ENCODE measurements around the gene ZSWIM5. TPM values are rescaled to one million over a fixed set of nuclear protein-coding genes. Genes with fewer than 3 reads are reported as not detected.

The ZSWIM5 gene
- total and polyA plus RNA-seq, 2 of the 8 experiments (the other 6 are each of a cell fraction or from before 2014, with no cell fraction given): 2.5 to 3.9 TPM

DNA sequence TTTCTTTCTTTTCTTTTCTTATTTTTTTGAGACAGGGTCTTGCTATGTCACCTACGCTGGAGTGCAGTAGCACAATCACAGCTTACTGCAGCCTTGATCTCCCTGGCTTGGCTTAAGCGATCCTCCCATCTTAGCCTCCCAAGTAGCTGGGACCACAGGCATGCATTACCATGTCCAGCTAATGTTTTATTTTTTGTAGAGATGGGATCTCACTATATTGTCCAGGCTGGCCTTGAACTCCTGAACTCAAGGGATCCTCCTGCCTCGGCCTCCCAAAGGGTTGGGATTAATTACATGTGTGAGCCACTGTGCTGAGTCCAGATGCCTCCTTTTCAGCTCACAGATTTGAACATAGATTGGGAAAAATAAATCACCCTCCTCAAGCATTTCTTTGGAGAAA lies 98.6 kb downstream of the ZSWIM5 start:
- H3K27me3 ChIP-seq (replicated peaks in 1 of 4; ENCODE audit: control insufficient read depth in 3 of 4, extremely low read depth in 1 of 4, insufficient read depth in 3 of 4, low read length in 3 of 4): peaks cover 0 to 1% (median 0%) of the 10 kb centered on the region in 4 experiments; a peak in 1 of 7 replicates
- no peak overlapping the region for H2AFZ ChIP-seq (ENCODE audit: low read length)
- CTCF ChIA-PET (ENCODE audit: partially characterized antibody): interaction anchor here (1.0 kb wide), 1 partner anchor 192 kb away, joined by 3 read pairs; no protein-coding TSS in a partner anchor
- H3K14ac ChIP-seq (ENCODE audit: insufficient read length): no peak overlapping the region
- no peak overlapping the region for H3K4ac ChIP-seq (replicated peaks; ENCODE audit: insufficient read length, low read depth, low read length)
- DNase-seq (ENCODE audit: low read depth in 1 of 2, low spot score in 2 of 2) (no peak), FAIRE-seq (no peak)
- H4K5ac ChIP-seq (ENCODE audit: insufficient read length, low read depth, low read length): no peak overlapping the region
- no peaks in the 10 kb centered on the region for H3K79me2 ChIP-seq (ENCODE audit: control insufficient read depth in 1 of 2, insufficient read depth in 2 of 2, low read length in 2 of 2)
- H2BK15ac ChIP-seq (ENCODE audit: low read length): no peak overlapping the region
- no peak overlapping the region for H3K23ac ChIP-seq (ENCODE audit: insufficient read length)
- no peak overlapping the region for H3K4me3 ChIP-seq (ENCODE audit: extremely low read depth in 1 of 4, insufficient read depth in 2 of 4, low read depth in 3 of 4, low read length in 4 of 4)
- no peak overlapping the region for H2AK5ac ChIP-seq (ENCODE audit: low read depth, low read length)
- no peak overlapping the region for H4K91ac ChIP-seq (replicated peaks; ENCODE audit: insufficient read length, low read length)
- no peak overlapping the region for H3K18ac ChIP-seq (ENCODE audit: extremely low read depth, low read length)
- no peak overlapping the region for H3K9ac ChIP-seq (replicated peaks in 1 of 4; ENCODE audit: extremely low read depth in 1 of 4, low read depth in 3 of 4, low read length in 3 of 4)
- H3K9me3 ChIP-seq (ENCODE audit: insufficient read depth in 2 of 2, low read depth in 1 of 2, low read length in 1 of 2): peaks cover 9 to 21% of the 10 kb centered on the region in 2 experiments; a peak in 2 of 4 replicates
- no peak overlapping the region for H2BK12ac ChIP-seq (ENCODE audit: low read depth, low read length)
- H3K4me1 ChIP-seq (replicated peaks in 1 of 4; ENCODE audit: control insufficient read depth in 3 of 4, insufficient read depth in 4 of 4, low read length in 3 of 4): no peaks in the 10 kb centered on the region
- no peak for TF ChIP-seq ZNF274 (IDR thresholded peaks at IDR 0.05; ENCODE audit: borderline replicate concordance, extremely low read depth, low read length)
- TF ChIP-seq, protein P1, sequence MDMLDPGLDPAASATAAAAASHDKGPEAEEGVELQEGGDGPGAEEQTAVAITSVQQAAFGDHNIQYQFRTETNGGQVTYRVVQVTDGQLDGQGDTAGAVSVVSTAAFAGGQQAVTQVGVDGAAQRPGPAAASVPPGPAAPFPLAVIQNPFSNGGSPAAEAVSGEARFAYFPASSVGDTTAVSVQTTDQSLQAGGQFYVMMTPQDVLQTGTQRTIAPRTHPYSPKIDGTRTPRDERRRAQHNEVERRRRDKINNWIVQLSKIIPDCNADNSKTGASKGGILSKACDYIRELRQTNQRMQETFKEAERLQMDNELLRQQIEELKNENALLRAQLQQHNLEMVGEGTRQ (IDR thresholded peaks at IDR 0.05; ENCODE audit: low read length): no peak
- TF ChIP-seq EGR1 (IDR thresholded peaks at IDR 0.05; ENCODE audit: borderline replicate concordance, low read depth, low read length): no peak
- TF ChIP-seq ASH2L (IDR thresholded peaks at IDR 0.05; ENCODE audit: low read length): no peak
- no peak for TF ChIP-seq BACH1 (IDR thresholded peaks at IDR 0.05; ENCODE audit: low read length)
- no peak for TF ChIP-seq SRF (IDR thresholded peaks at IDR 0.05; ENCODE audit: low read depth, low read length)
- no peak for TF ChIP-seq KDM5A (IDR thresholded peaks at IDR 0.05; ENCODE audit: low read length)
- TF ChIP-seq HDAC6 (IDR thresholded peaks at IDR 0.05; ENCODE audit: low read depth, low read length): no peak
- no peak for TF ChIP-seq HDAC2 (IDR thresholded peaks at IDR 0.05; ENCODE audit: borderline replicate concordance in 1 of 2, low read depth in 2 of 2, low read length in 2 of 2)
- no peak for TF ChIP-seq KDM1A (IDR thresholded peaks at IDR 0.05; ENCODE audit: borderline replicate concordance, low read length)
- TF ChIP-seq, protein P2, sequence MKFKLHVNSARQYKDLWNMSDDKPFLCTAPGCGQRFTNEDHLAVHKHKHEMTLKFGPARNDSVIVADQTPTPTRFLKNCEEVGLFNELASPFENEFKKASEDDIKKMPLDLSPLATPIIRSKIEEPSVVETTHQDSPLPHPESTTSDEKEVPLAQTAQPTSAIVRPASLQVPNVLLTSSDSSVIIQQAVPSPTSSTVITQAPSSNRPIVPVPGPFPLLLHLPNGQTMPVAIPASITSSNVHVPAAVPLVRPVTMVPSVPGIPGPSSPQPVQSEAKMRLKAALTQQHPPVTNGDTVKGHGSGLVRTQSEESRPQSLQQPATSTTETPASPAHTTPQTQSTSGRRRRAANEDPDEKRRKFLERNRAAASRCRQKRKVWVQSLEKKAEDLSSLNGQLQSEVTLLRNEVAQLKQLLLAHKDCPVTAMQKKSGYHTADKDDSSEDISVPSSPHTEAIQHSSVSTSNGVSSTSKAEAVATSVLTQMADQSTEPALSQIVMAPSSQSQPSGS (IDR thresholded peaks at IDR 0.05; ENCODE audit: low read length): no peak
- TF ChIP-seq SP4 (IDR thresholded peaks at IDR 0.05; ENCODE audit: low read length): no peak
- H2BK5ac ChIP-seq (ENCODE audit: low read depth, low read length): no peak overlapping the region
- peaks cover 0 to 6% (median 0%) of the 10 kb centered on the region in 4 experiments; a peak in 1 of 8 replicates for H3K36me3 ChIP-seq (ENCODE audit: control insufficient read depth in 2 of 4, insufficient read depth in 4 of 4, low read length in 3 of 4)
- H3K23me2 ChIP-seq (ENCODE audit: low read depth, low read length): no peaks in the 10 kb centered on the region
- H3K4me2 ChIP-seq (ENCODE audit: insufficient read depth in 1 of 2, low read depth in 2 of 2, low read length in 2 of 2): no peak overlapping the region
- WGBS, 2 experiments (ENCODE audit: extremely low coverage in 1 of 2, insufficient coverage in 1 of 2, insufficient read length in 1 of 2, insufficient replicate concordance in 2 of 2, low coverage in 1 of 2, low lambda C conversion rate in 2 of 2, missing lambda C conversion rate in 1 of 2): 98% methylated on average over 3 of the region's 3 CpGs; no CpG with 5 or more reads in 1 of the 2 experiments
- no peak overlapping the region for H2BK120ac ChIP-seq (replicated peaks; ENCODE audit: low read depth, low read length)
- H3K79me1 ChIP-seq (ENCODE audit: low read depth, low read length): no peaks in the 10 kb centered on the region
- no peak overlapping the region for H2BK20ac ChIP-seq (ENCODE audit: low read length)
- H4K8ac ChIP-seq (ENCODE audit: extremely low read depth, insufficient read depth, low read length): no peak overlapping the region
- no peak overlapping the region for H3K27ac ChIP-seq (ENCODE audit: low read depth, low read length)
- no peaks in the 10 kb centered on the region for H4K20me1 ChIP-seq (replicated peaks in 1 of 2; ENCODE audit: control insufficient read depth in 1 of 2, insufficient read depth in 2 of 2, low read length in 2 of 2)
- H3K56ac ChIP-seq (replicated peaks; ENCODE audit: insufficient read length, low read depth, low read length): no peak overlapping the region
- POLR2A ChIA-PET (ENCODE audit: partially characterized antibody): no interaction called here
